HG03175 (cell line): ENCODE results near the gene CEP250.

Source experiments
- ATAC-seq: cut with Tn5 transposase; IDR thresholded peaks from one replicate; pipeline ENCODE4 v1.9.1; 2021; ENCODE audit warnings: mild to moderate bottlenecking, moderate library complexity; ENCODE audit not compliant: unreplicated experiment

The CEP250 gene

DNA sequence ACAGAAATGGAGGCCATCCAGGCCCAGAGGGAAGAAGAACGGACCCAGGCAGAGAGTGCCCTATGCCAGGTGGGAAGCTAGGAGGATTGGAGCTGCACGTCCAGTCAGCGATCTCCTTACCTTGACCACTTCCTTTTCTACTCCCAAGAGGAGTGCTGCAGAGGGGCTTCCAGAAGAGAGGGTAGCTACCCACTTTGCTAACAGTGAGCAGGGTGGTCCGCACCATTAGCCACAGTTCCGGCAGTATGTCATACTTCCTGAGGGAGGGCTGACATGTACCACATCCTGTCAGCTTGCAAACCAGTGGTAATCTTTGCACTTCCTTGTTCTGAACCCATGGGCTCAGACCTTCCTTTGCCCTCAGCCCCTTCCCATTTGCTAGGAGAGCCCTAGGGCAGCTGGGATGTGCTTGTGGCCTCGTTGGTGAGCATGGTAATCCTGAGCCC lies 35.4 kb downstream of the CEP250 start:
- peak; percentile 97 for ATAC-seq

DNA sequence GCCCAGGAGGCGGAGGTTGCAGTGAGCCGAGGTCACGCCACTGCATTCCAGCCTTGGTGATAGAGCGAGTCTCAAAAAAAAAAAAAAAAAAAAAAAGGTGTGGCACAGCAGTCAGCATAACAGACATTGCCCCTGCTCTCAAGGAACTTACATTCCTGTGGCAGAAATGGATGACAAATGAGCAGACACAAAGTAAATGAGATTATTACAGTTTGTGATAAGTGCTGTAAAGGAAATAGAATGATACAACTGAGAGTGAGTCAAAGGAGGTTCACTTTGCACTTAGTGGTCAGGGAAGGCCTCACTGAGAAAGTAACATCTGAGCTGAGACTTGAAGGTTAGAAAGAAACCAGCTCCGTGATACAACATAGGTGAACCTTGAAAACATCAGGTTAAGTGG lies 36.4 kb downstream of the CEP250 start:
- ATAC-seq: no peak

DNA sequence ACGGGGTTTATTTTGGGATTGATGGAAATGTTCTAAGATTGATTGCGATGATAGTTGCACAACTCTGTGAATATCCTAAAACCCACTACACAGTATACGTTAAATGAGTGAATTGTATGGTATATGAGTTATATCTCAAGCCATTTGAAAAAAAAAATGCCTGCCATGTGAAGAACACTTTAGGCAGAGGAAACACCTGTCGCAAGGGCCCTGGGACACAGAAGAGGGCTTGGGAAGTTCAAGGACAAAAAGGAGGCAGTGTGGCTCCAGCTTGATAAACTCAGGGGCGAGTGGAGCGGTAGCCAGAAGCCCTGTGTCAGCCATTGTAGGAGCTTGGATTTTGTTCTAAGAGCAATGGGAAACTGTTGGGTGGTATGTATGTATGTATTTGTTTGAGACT lies 37.0 kb downstream of the CEP250 start:
- no peak for ATAC-seq

DNA sequence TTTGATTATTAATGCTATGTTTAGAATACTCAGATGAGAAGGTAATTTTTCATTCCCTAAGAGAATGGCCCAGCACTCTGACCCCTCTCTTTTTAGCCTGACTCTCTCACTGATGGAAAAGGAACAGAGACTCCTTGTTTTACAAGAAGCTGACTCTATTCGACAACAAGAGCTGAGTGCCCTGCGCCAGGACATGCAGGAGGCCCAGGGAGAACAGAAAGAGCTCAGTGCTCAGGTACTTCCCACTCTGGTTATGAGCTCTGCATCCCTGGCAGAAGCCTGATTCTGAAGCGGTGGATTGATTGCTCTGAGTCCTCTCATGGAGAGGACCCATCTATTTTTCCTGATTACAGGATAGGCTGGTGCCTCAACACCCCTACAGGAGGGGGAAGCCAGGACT lies 41.1 kb downstream of the CEP250 start:
- ATAC-seq: no peak

GRCh38 chr20:35497320-35497719 lies 41.9 kb downstream of the CEP250 start:
- no peak for ATAC-seq

DNA sequence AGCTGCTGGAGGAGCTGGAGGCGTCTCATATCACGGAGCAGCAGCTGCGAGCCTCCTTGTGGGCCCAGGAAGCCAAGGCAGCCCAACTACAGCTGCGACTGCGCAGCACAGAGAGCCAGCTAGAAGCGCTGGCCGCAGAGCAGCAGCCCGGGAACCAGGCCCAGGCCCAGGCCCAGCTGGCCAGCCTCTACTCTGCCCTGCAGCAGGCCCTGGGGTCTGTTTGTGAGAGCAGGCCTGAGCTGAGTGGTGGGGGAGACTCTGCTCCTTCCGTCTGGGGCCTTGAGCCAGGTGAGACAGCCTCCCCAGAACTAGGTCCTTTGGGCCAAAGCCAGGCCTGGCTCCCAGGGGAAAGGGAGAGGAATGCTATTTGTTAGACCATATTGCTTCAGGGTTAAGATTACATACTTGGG lies 42.4 kb downstream of the CEP250 start:
- ATAC-seq: no peak

- ATAC-seq: no peak
These were observed 43.9 kb downstream of the CEP250 start for GRCh38 chr20:35499271-35499670.

GRCh38 chr20:35502352-35502751 lies 47.0 kb downstream of the CEP250 start:
- peak; percentile 76 for ATAC-seq

- ATAC-seq: no peak
These were observed 47.9 kb downstream of the CEP250 start for GRCh38 chr20:35503281-35503680.

GRCh38 chr20:35503841-35504561 lies 48.6 kb downstream of the CEP250 start:
- ATAC-seq: no peak

GRCh38 chr20:35504751-35505150 lies 49.4 kb downstream of the CEP250 start:
- no peak for ATAC-seq

- no peak for ATAC-seq
These were observed 50.8 kb downstream of the CEP250 start for GRCh38 chr20:35506179-35506578.

DNA sequence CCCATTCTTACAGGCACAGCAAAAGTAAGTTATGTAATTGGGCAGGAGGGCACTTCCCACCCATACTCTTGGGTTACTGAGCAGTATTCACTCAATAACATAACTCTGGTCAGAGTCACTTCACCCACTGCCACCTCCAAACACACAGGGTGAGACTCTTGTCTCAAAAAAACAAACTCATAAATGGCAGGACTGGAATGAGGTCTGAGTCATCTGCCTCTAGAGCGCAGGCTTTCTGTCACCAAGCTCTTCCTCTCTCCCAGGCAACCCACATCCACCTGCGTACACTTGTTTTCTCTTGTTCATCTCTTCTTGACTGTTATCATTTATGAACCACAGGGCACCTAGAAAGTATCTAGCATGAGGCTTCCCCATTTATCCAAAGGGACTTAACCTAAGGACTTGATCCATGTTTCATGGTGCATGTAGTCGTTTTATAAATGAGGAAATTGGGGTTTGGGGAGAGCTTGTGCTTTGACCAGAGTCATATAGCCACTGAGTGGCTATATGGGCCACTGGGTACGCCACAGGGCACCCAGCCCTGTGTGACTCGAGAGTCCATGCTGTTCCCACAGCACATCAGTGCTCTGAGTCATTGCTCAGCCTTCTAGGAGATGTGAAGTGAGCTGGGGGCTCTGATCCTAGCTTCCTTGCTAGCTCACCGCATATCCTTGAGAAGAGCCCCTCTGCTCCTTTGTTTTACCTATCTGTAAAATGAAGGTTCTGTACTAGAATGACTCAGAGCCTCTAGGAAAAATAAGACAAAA lies 51.7 kb downstream of the CEP250 start:
- ATAC-seq: no peak

DNA sequence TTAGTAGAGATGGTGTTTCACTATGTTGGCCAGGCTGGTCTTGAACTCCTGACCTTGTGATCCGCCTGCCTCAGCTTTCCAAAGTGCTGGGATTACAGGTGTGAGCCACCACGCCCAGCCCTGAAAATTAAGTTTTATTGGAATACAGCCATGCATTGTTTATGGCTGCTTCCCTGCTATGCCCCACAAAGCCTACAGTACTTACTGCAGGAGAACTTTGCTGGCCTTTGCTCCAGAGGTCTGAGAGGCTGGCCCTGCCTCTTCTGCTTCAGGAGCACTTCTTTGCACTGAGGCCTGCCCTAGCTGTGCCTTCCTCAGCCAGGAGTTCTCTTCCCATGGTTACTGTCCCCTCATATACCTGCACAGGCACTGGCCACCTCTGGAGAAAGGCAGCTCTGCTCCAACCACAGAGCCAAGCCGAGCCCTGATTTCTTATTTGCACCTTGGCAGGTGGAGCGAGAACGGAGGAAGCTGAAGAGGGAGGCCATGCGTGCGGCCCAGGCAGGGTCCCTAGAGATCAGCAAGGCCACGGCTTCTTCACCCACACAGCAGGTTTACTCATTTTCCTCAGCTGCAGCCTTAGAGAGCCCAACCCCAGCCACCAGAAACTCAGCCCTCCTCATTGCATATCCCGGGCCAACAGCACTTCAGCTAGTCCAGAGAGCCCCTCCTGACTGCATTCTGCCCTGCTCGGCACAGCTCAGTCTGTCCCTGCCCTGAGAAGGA lies 53.3 kb downstream of the CEP250 start:
- no peak for ATAC-seq

GRCh38 chr20:35510951-35511735 lies 55.7 kb downstream of the CEP250 start:
- no peak for ATAC-seq

DNA sequence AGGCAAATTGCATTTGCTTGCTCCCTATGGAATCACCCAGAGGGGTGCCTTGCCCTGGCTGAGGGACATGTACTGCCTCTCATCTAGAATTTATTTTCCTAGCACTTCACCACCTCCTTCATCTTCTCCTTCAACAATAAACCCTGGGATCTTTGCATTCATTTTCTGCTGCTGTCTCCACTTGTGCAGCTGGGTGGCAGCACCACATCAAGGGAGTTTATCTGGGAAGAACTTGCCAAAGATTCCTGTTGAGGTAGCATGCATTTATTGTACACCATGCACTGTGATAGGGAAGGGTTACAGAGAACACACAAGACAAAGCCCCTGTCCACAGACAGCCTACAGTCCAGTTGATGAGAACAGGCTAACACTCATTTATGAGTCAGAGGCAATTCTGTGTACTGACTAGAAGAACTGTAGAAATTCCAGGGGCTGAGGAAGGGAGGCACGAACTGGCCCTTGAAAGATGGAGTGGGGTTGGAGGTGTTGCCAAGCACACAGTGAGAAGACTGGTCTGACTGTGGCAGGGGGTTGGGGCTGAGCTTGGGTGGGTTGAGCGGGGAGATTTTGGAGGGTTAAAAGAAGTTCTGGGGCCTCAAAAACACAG lies 56.5 kb downstream of the CEP250 start:
- ATAC-seq: no peak

- no peak for ATAC-seq
These were observed 59.1 kb downstream of the CEP250 start for GRCh38 chr20:35514371-35514932.

- no peak for ATAC-seq
These were observed 59.9 kb downstream of the CEP250 start for GRCh38 chr20:35515341-35515740.

DNA sequence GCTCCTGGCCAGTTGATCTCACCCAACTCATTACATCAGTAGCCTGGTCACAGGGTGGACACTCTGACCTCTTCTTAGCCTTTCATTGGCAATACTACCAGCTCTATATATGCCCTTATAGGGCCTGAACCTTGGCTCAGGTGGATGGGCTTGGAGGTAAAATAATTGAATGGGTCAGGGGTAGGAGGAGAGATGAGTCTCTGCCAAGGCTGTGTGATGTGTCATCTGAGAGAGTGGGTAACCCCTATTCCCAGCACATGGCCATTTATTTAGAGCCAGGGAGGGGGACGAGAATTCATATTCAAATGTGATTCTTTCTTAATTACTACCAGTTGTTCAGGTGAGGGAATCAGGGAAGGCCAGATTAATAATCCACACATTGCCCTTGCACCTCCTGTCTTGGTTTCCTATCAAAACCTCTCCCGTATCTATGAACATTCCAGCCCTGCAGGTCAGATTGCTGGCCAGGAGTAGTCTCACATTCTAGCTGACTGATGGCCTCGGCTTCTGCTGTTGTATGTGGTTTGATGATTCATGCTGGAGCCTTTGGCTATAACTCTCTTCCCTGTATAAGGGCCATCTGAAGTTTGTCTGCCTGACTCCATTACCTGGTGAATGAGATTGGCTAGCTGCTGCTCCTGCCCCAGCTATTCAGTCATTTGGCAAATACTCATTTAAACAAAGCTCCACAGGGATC lies 60.7 kb downstream of the CEP250 start:
- no peak for ATAC-seq

GRCh38 chr20:35517125-35517524 lies 61.7 kb downstream of the CEP250 start:
- no peak for ATAC-seq
